GM18868 (cell line): ENCODE measurements around the gene IGSF1.

Experiments used
- ATAC-seq: cut with Tn5 transposase; IDR thresholded peaks from one replicate; pipeline ENCODE4 v1.9.1; 2021; ENCODE audit warnings: mild to moderate bottlenecking, moderate library complexity; ENCODE audit not compliant: unreplicated experiment

The IGSF1 gene

GRCh38 chrX:131288738-131289511 is at the start of gene IGSF1:
IGSF1 (minus strand) TSS chrX:131289306; CDS start chrX:131286674, 2,632 bp downstream.
- no peak for ATAC-seq

- no peak for ATAC-seq
These were observed 43.2 kb upstream of the IGSF1 start for GRCh38 chrX:131332331-131332730.

GRCh38 chrX:131331152-131331551 is 42.0 kb upstream of the IGSF1 start:
- ATAC-seq: no peak

- ATAC-seq: no peak
These were observed 41.6 kb upstream of the IGSF1 start for GRCh38 chrX:131330735-131331134.

GRCh38 chrX:131322651-131323050 is 33.5 kb upstream of the IGSF1 start:
- ATAC-seq: no peak

GRCh38 chrX:131317326-131317725 is 28.2 kb upstream of the IGSF1 start:
- ATAC-seq: no peak

- ATAC-seq: no peak
These were observed 27.2 kb upstream of the IGSF1 start for GRCh38 chrX:131316260-131316659.

GRCh38 chrX:131308980-131309379 is 19.9 kb upstream of the IGSF1 start:
- no peak for ATAC-seq

- no peak for ATAC-seq
These were observed 17.5 kb upstream of the IGSF1 start for GRCh38 chrX:131306601-131307000.

- ATAC-seq: no peak
These were observed 16.8 kb upstream of the IGSF1 start for GRCh38 chrX:131305926-131306325.

- no peak for ATAC-seq
These were observed 13.6 kb upstream of the IGSF1 start for GRCh38 chrX:131302701-131303100.

- ATAC-seq: no peak
These were observed 12.0 kb upstream of the IGSF1 start for GRCh38 chrX:131301155-131301554.

GRCh38 chrX:131298846-131299245 is 9.7 kb upstream of the IGSF1 start:
- ATAC-seq: no peak

GRCh38 chrX:131298036-131298435 is 8.9 kb upstream of the IGSF1 start:
- ATAC-seq: no peak

- no peak for ATAC-seq
These were observed 421 bp upstream of the IGSF1 start for GRCh38 chrX:131289527-131289926.

GRCh38 chrX:131288188-131288587 is 918 bp downstream of the IGSF1 start:
- ATAC-seq: no peak

GRCh38 chrX:131287560-131288179 is 1.4 kb downstream of the IGSF1 start:
- ATAC-seq: no peak

- no peak for ATAC-seq
These were observed 9.5 kb downstream of the IGSF1 start for GRCh38 chrX:131279617-131280016.

- ATAC-seq: no peak
These were observed 9.9 kb downstream of the IGSF1 start for GRCh38 chrX:131279197-131279596.

GRCh38 chrX:131277543-131278136 is 11.5 kb downstream of the IGSF1 start:
- ATAC-seq: no peak

- ATAC-seq: no peak
These were observed 16.1 kb downstream of the IGSF1 start for GRCh38 chrX:131273011-131273410.

- no peak for ATAC-seq
These were observed 17.3 kb downstream of the IGSF1 start for GRCh38 chrX:131271826-131272225.
